Measurements from ENCODE around the gene ITPR3. TPM values are rescaled to one million over a fixed set of nuclear protein-coding genes. Genes with fewer than 3 reads are reported as not detected.
A peak's percentile ranks its signal among the peaks of the same experiment; 100 is the strongest.

Gene ITPR3
- total and polyA plus RNA-seq, 4 donors: 0.49 to 2.8 (median 0.71) TPM

GRCh38 chr6:33576668-33577067 is 44.5 kb upstream of the ITPR3 start (continued):
- no peak for TF ChIP-seq ATF3 (IDR thresholded peaks at IDR 0.05)

- Histone ChIP-seq H3K9me3 (ENCODE audit: control insufficient read depth in 4 of 4, low read length in 3 of 4) (no peaks in the 10 kb centered on the region), H3K4me3 (ENCODE audit: low read depth in 1 of 3, low read length in 3 of 3) (no peak overlapping the region), H3K36me3 (ENCODE audit: control insufficient read depth in 4 of 4, insufficient read depth in 3 of 4, low read depth in 1 of 4, low read length in 3 of 4) (peaks cover 0 to 20% (median 14%) of the 10 kb centered on the region in 4 donors), H3K27me3 (ENCODE audit: control insufficient read depth in 4 of 4, insufficient read depth in 4 of 4, low read length in 3 of 4) (no peaks in the 10 kb centered on the region), H3K27ac (ENCODE audit: low read depth in 1 of 2, low read length in 2 of 2) (peak overlapping the region; percentile 28 to 41), H3K9ac (ENCODE audit: low read depth in 1 of 2, low read length in 2 of 2) (no peak overlapping the region), H3K4me1 (ENCODE audit: control insufficient read depth in 4 of 4, insufficient read depth in 4 of 4, low read length in 3 of 4) (peaks cover 4 to 13% (median 5%) of the 10 kb centered on the region in 4 donors)
- 55% methylated on average over 9 of the region's 9 CpGs for WGBS
- DNase-seq (ENCODE audit: low spot score): no peak
- TF ChIP-seq SP1 (IDR thresholded peaks at IDR 0.05): no peak
- peak; percentile 30 for TF ChIP-seq YY1 (IDR thresholded peaks at IDR 0.05)
Observed at GRCh38 chr6:33577106-33577535, 44.0 kb upstream of the ITPR3 start.

- peaks cover 0 to 20% (median 14%) of the 10 kb centered on the region in 4 donors for H3K36me3 ChIP-seq (ENCODE audit: control insufficient read depth in 4 of 4, insufficient read depth in 3 of 4, low read depth in 1 of 4, low read length in 3 of 4)
- no peaks in the 10 kb centered on the region for H3K9me3 ChIP-seq (ENCODE audit: control insufficient read depth in 4 of 4, low read length in 3 of 4)
- no peak for TF ChIP-seq JUND (IDR thresholded peaks at IDR 0.05)
- no peak for TF ChIP-seq YY1 (IDR thresholded peaks at IDR 0.05)
- no peak for TF ChIP-seq HNF4A (conservative IDR thresholded peaks at IDR 0.05)
- peak overlapping the region in 1 of 2 donors; percentile 41 for H3K27ac ChIP-seq (ENCODE audit: low read depth in 1 of 2, low read length in 2 of 2)
- no peak overlapping the region for H3K9ac ChIP-seq (ENCODE audit: low read depth in 1 of 2, low read length in 2 of 2)
- H3K4me3 ChIP-seq (ENCODE audit: low read depth in 1 of 3, low read length in 3 of 3): no peak overlapping the region
- 81% methylated on average over 6 of the region's 6 CpGs for WGBS
- H3K27me3 ChIP-seq (ENCODE audit: control insufficient read depth in 4 of 4, insufficient read depth in 4 of 4, low read length in 3 of 4): no peaks in the 10 kb centered on the region
- DNase-seq (ENCODE audit: low spot score): no peak
- H3K4me1 ChIP-seq (ENCODE audit: control insufficient read depth in 4 of 4, insufficient read depth in 4 of 4, low read length in 3 of 4): peaks cover 4 to 13% (median 5%) of the 10 kb centered on the region in 4 donors
Observed at GRCh38 chr6:33577718-33578117, 43.4 kb upstream of the ITPR3 start.

- H3K9ac ChIP-seq (ENCODE audit: low read depth in 1 of 2, low read length in 2 of 2): no peak overlapping the region
- H3K27ac ChIP-seq (ENCODE audit: low read depth in 1 of 2, low read length in 2 of 2): peak overlapping the region in 1 of 2 donors; percentile 39
- 91% methylated on average over 7 of the region's 7 CpGs for WGBS
- TF ChIP-seq EGR1 (IDR thresholded peaks at IDR 0.05; ENCODE audit: low read depth in 2 of 2) (no peak), CTCF (IDR thresholded peaks at IDR 0.05; ENCODE audit: low read depth, low read length, missing input control) (no peak), HNF4G (IDR thresholded peaks at IDR 0.05) (no peak), ATF3 (IDR thresholded peaks at IDR 0.05) (no peak), TAF1 (conservative IDR thresholded peaks at IDR 0.05) (no peak), NR2F2 (IDR thresholded peaks at IDR 0.05) (no peak), FOXA2 (IDR thresholded peaks at IDR 0.05) (no peak), REST (IDR thresholded peaks at IDR 0.05) (no peak), RAD21 (IDR thresholded peaks at IDR 0.05) (no peak), MAX (IDR thresholded peaks at IDR 0.05) (no peak), YY1 (IDR thresholded peaks at IDR 0.05) (no peak), FOXA1 (IDR thresholded peaks at IDR 0.05) (no peak), ZBTB33 (IDR thresholded peaks at IDR 0.05) (no peak), GABPA (IDR thresholded peaks at IDR 0.05 in 1 of 2, conservative IDR thresholded peaks at IDR 0.05 in 1 of 2) (no peak), RXRA (IDR thresholded peaks at IDR 0.05) (no peak), JUND (IDR thresholded peaks at IDR 0.05) (no peak)
- no peaks in the 10 kb centered on the region for H3K27me3 ChIP-seq (ENCODE audit: control insufficient read depth in 4 of 4, insufficient read depth in 4 of 4, low read length in 3 of 4)
- H3K36me3 ChIP-seq (ENCODE audit: control insufficient read depth in 4 of 4, insufficient read depth in 3 of 4, low read depth in 1 of 4, low read length in 3 of 4): peaks cover 0 to 20% (median 14%) of the 10 kb centered on the region in 4 donors
- H3K9me3 ChIP-seq (ENCODE audit: control insufficient read depth in 4 of 4, low read length in 3 of 4): no peaks in the 10 kb centered on the region
- H3K4me3 ChIP-seq (ENCODE audit: low read depth in 1 of 3, low read length in 3 of 3): peak overlapping the region in 1 of 3 donors; percentile 29
- peaks cover 4 to 13% (median 5%) of the 10 kb centered on the region in 4 donors for H3K4me1 ChIP-seq (ENCODE audit: control insufficient read depth in 4 of 4, insufficient read depth in 4 of 4, low read length in 3 of 4)
- no peak for DNase-seq (ENCODE audit: low spot score)
Observed at GRCh38 chr6:33578164-33578563, 43.0 kb upstream of the ITPR3 start.
